Body of pancreas (tissue), 4 donors: Measurements from ENCODE around the gene PRR7. TPM values are rescaled to one million over a fixed set of nuclear protein-coding genes. Genes with fewer than 3 reads are reported as not detected.
"Not testable (repeated sequence)": the region's sequence is repeated elsewhere in the genome, so short reads cannot be mapped to it uniquely, and the experiment has no call there.

Source experiments
- ATAC-seq: fragments of 150-250 bp; one replicate; pipeline ENCODE4 v1.9.1; 2016
- DNase-seq, 4 donors: peaks; one replicate each; pipeline ENCODE4 v3.0.0-alpha.2; 2019
- H3K27ac ChIP-seq, 4 donors: fragments of 200-600 bp; sonication (generic); 1 replicate in 3 of 4; 2 replicates in 1 of 4; pipeline versions ENCODE4 v1.5.1 to v1.6.1; 2016 to 2019; ENCODE audit warnings: mild to moderate bottlenecking in 1 of 4, mixed read lengths in 1 of 4, moderate library complexity in 1 of 4
- H3K27me3 ChIP-seq, 2 donors: fragments of 200-600 bp; sonication (generic); one replicate each; pipeline ENCODE4 v1.6.0; 2016; ENCODE audit warnings: mild to moderate bottlenecking in 1 of 2
- H3K36me3 ChIP-seq, 2 donors: fragments of 200-600 bp; sonication (generic); replicated peaks in 1 of 2; 2 replicates each; pipeline ENCODE4 v1.5.1; 2016; ENCODE audit warnings: low read depth in 2 of 2; ENCODE audit not compliant: insufficient read depth in 1 of 2
- H3K4me1 ChIP-seq: fragments of 200-600 bp; sonication (generic); one replicate; pipeline ENCODE4 v1.6.0; 2016
- H3K4me3 ChIP-seq, 2 donors: fragments of 200-600 bp; sonication (generic); 1 replicate in 1 of 2; 2 replicates in 1 of 2; pipeline ENCODE4 v1.5.1; 2016 to 2019
- H3K9me3 ChIP-seq, 3 donors: fragments of 200-600 bp; sonication (generic); 1 replicate in 2 of 3; 2 replicates in 1 of 3; pipeline ENCODE4 v1.5.1; 2016
- POLR2A ChIP-seq, 3 donors: fragments of 450-650 bp; IDR thresholded peaks; one replicate each; pipeline ENCODE4 v1.6.1; 2016; ENCODE audit warnings: antibody characterized with exemption in 3 of 3, mild to moderate bottlenecking in 2 of 3
- WGBS, 2 donors: methylation state at CpG; one replicate each; pipeline ENCODE4 v1.1.5; 2017; 5-methylcytosine and 5-hydroxymethylcytosine counted together
- intact Hi-C: fragments of 100-400 bp; cut with DNase I; formaldehyde crosslinking; loops from one replicate; pipeline ENCODE4 v1.15.1; 2023
- total RNA-seq, 2 donors: library from RNA; depleted of rRNA; stranded (reverse); fragments of >200 nt; gene quantifications; one replicate each; pipeline ENCODE4 v1.1.0, GENCODE V29; 2016
- TF ChIP-seq, protein P1 (sequence below), 7 experiments: fragments of 450-650 bp in 4 of 7; fragments of 200-600 bp in 3 of 7; sonication (generic) in 3 of 7; IDR thresholded peaks; one replicate each; pipeline ENCODE4 v1.5.1; 2016 to 2019; ENCODE audit warnings: antibody characterized with exemption in 7 of 7

The PRR7 gene
- total RNA-seq, 2 donors from 2014 or later: 0.78 to 1.3 TPM

DNA sequence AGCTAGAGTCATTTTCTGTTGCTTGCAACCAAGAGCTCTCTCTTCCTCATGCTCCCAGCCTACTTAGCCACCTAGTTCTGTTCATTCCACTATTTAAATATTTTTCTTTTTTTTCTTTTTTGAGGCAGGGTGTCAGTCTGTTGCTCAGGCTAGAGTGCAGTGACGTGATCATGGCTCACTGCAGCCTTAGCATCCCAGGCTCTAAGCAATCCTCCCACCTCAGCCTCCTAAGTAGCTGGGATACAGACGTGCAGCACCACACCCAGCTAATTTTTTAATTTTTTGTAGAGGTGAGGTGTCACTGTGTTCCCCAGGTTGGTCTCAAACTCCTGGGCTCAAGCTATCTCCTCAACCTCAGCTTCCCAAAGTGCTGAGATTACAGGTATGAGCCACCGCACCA, 32.1 kb upstream of the PRR7 start:
- H3K36me3 ChIP-seq: no peaks in the 10 kb centered on the region
- no peaks in the 10 kb centered on the region for H3K27me3 ChIP-seq
- no peak overlapping the region for H3K27ac ChIP-seq
- TF ChIP-seq, protein P1, sequence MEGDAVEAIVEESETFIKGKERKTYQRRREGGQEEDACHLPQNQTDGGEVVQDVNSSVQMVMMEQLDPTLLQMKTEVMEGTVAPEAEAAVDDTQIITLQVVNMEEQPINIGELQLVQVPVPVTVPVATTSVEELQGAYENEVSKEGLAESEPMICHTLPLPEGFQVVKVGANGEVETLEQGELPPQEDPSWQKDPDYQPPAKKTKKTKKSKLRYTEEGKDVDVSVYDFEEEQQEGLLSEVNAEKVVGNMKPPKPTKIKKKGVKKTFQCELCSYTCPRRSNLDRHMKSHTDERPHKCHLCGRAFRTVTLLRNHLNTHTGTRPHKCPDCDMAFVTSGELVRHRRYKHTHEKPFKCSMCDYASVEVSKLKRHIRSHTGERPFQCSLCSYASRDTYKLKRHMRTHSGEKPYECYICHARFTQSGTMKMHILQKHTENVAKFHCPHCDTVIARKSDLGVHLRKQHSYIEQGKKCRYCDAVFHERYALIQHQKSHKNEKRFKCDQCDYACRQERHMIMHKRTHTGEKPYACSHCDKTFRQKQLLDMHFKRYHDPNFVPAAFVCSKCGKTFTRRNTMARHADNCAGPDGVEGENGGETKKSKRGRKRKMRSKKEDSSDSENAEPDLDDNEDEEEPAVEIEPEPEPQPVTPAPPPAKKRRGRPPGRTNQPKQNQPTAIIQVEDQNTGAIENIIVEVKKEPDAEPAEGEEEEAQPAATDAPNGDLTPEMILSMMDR (IDR thresholded peaks at IDR 0.05): no peak
- TF ChIP-seq POLR2A (IDR thresholded peaks at IDR 0.05): no peak
- H3K4me1 ChIP-seq: no peaks in the 10 kb centered on the region
- intact Hi-C loops: no loop called here
- ATAC-seq (no peak), DNase-seq (no peak)
- H3K4me3 ChIP-seq: no peak overlapping the region
- H3K9me3 ChIP-seq: no peaks in the 10 kb centered on the region
- WGBS, 2 donors: 68 to 75% methylated on average over 3 of the region's 3 CpGs

DNA sequence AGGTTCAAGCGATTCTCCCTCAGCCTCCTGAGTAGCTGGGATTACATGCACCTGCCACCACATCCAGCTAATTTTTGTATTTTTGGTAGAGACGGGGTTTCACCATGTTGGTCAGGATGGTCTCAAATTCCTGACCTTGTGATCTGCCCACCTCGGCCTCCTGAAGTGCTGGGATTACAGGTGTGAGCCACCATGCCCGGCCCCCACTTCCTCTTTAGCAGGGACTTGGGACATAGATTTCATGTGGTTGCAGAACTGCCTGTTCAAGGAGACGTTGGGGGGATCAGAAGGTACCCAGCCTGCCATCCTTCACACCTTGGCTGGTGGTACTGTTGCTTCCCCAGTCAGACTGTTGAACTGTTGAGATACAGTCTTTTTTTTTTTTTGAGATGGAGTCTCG, 29.5 kb upstream of the PRR7 start:
- H3K4me3 ChIP-seq, H3K9me3 ChIP-seq, ATAC-seq, H3K4me1 ChIP-seq, H3K27ac ChIP-seq, DNase-seq, H3K27me3 ChIP-seq, intact Hi-C loops, H3K36me3 ChIP-seq: not testable (repeated sequence)
- 69 to 74% methylated on average over 6 of the region's 6 CpGs for WGBS, 2 donors

DNA sequence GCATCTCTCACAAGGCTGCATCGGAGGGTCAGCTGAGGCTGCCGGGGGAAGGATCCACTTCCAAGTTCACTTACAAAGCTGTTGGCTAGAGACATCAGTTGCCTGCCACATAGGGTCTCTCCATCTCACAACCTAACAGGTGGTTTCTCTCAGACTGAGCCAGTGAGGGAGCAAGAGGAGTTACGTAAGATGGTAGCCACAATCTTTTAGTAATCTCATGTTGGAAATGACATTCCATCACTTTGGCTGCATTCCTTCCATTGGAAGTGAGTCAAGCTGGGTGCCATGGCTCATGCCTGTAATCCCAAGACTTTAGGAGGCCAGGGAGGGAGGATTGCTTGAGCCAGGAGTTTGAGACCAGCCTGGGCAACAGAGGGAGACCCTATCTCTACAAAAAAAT, 27.6 kb upstream of the PRR7 start:
- no peaks in the 10 kb centered on the region for H3K9me3 ChIP-seq
- WGBS, 2 donors: 77 to 78% methylated on average over 3 of the region's 3 CpGs
- H3K4me3 ChIP-seq: no peak overlapping the region
- H3K27me3 ChIP-seq: no peaks in the 10 kb centered on the region
- ATAC-seq (no peak), DNase-seq (no peak)
- no peaks in the 10 kb centered on the region for H3K4me1 ChIP-seq
- H3K36me3 ChIP-seq: no peaks in the 10 kb centered on the region
- TF ChIP-seq, protein P1 (IDR thresholded peaks at IDR 0.05): no peak
- TF ChIP-seq POLR2A (IDR thresholded peaks at IDR 0.05): no peak
- intact Hi-C loops: no loop called here
- H3K27ac ChIP-seq: no peak overlapping the region

DNA sequence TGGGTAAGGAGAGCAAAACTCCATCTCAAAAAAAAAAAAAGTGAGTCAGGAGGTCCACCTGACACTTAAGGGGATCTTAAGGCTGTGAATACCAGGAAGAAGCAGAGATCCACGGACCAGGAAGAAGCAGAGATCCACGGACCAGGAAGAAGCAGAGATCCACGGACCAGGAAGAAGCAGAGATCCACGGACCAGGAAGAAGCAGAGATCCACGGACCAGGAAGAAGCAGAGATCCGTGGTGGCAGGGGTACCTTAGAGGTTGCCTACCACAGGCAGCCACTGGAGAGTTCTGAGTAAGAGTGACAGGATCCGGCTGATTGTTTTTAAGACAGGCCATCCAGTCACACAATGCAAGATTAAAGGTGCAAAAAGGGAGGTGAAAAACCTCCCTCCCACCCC, 26.1 kb upstream of the PRR7 start:
- ATAC-seq, intact Hi-C loops, H3K27me3 ChIP-seq, H3K4me3 ChIP-seq, H3K36me3 ChIP-seq, DNase-seq, H3K4me1 ChIP-seq, H3K9me3 ChIP-seq, H3K27ac ChIP-seq: not testable (repeated sequence)
- WGBS, 2 donors: 50 to 56% methylated on average over 7 of the region's 7 CpGs

DNA sequence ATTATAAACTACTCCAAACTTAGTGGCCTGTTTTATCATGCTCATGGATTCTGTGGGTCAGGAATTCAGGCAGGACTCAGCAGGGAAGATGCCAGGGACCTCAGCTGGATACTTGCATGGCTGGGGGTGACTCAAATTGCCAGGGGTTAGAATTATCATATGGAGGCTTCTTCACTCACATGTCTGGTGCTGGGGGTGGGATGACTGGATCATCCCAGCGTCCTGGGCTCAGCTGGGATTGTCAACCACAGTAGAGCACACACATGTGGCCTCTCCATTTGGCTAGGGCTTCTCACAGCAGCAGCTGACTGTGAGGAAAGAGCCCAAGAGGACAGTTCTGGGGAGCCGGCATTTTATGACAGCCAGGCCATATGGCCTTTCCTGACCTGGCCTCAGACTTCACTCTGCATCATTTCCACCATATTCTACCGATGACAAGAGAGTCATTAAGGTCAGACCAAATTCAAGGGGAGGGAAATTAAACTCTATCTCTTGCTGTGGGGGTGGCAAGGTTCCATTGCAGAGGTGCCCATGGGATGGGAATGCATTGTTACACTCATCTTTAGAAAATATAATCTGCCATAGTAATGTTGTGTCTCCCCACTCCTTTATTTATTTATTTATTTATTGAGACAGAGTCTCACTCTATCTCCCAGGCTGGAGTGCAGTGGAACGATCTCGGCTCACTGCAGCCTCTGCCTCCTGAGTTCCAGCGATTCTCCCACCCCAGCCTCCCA, 25.4 kb upstream of the PRR7 start:
- H3K36me3 ChIP-seq: no peaks in the 10 kb centered on the region
- no peak overlapping the region for H3K27ac ChIP-seq
- H3K9me3 ChIP-seq: no peaks in the 10 kb centered on the region
- DNase-seq (no peak), ATAC-seq (no peak)
- intact Hi-C loops: no loop called here
- WGBS, 2 donors: 71 to 77% methylated on average over 6 of the region's 6 CpGs
- H3K4me1 ChIP-seq: peaks cover 6% of the 10 kb centered on the region
- no peak for TF ChIP-seq POLR2A (IDR thresholded peaks at IDR 0.05)
- TF ChIP-seq, protein P1 (IDR thresholded peaks at IDR 0.05): no peak
- H3K27me3 ChIP-seq: no peaks in the 10 kb centered on the region
- H3K4me3 ChIP-seq: no peak overlapping the region

DNA sequence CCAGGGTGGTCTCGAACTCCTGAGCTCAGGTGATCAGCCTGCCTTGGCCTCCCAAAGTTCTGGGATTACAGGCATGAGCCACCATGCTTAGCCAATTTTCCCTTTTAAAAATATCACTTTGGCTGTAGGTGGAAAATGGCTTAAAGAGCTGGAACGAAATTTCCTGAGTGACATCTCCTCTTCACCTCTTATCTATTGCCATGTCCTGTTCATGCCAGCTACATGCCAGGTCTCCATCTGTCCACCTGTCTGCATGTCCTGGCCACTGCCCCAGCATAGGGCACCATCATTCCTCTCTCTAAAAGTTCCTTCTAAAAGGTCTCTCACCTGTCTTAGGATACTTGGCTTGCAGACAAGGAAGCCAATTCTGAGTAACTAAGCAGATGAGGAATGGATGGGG, 22.9 kb upstream of the PRR7 start:
- Histone ChIP-seq H3K4me1 (peaks cover 23% of the 10 kb centered on the region), H3K27ac (no peak overlapping the region), H3K36me3 (no peaks in the 10 kb centered on the region), H3K9me3 (no peaks in the 10 kb centered on the region), H3K27me3 (no peaks in the 10 kb centered on the region), H3K4me3 (no peak overlapping the region)
- ATAC-seq (no peak), DNase-seq (no peak)
- intact Hi-C loops: no loop called here
- WGBS, 2 donors: 59 to 62% methylated on average over 2 of the region's 2 CpGs
- TF ChIP-seq POLR2A (IDR thresholded peaks at IDR 0.05): no peak
- TF ChIP-seq, protein P1 (IDR thresholded peaks at IDR 0.05): no peak
